HEK293T (cell line): Measurements from ENCODE around the gene KRTAP5-4.

ENCODE experiments used
- ELF4 ChIP-seq: fragments of 450-650 bp; IDR thresholded peaks from 2 replicates; pipeline ENCODE4 v1.6.1; 2017; ENCODE audit warnings: antibody characterized with exemption
- FOXA1 ChIP-seq: fragments of 450-650 bp; IDR thresholded peaks from 2 replicates; pipeline ENCODE4 v1.6.1; 2016; ENCODE audit warnings: mild to moderate bottlenecking
- FOXK2 ChIP-seq: fragments of 450-650 bp; IDR thresholded peaks from 2 replicates; pipeline ENCODE4 v1.6.1; 2016; ENCODE audit warnings: mild to moderate bottlenecking
- FOXM1 ChIP-seq: fragments of 450-650 bp; IDR thresholded peaks from 2 replicates; pipeline ENCODE4 v1.6.1; 2017; ENCODE audit warnings: mild to moderate bottlenecking, borderline replicate concordance
- HDGF ChIP-seq: fragments of 450-650 bp; IDR thresholded peaks from 2 replicates; pipeline ENCODE4 v1.6.1; 2017; ENCODE audit warnings: antibody characterized with exemption, borderline replicate concordance
- L3MBTL2 ChIP-seq: fragments of 450-650 bp; conservative IDR thresholded peaks from 2 replicates; pipeline ENCODE4 v1.6.1; 2016; ENCODE audit warnings: mild to moderate bottlenecking
- SP1 ChIP-seq: fragments of 450-650 bp; IDR thresholded peaks from 2 replicates; pipeline ENCODE4 v1.6.1; 2017
- SUZ12 ChIP-seq: fragments of 450-650 bp; IDR thresholded peaks from 2 replicates; pipeline ENCODE4 v1.6.1; 2016; ENCODE audit warnings: mild to moderate bottlenecking
- TARDBP ChIP-seq: fragments of 450-650 bp; IDR thresholded peaks from 2 replicates; pipeline ENCODE4 v1.6.1; 2016
- TF ChIP-seq, protein P1 (sequence below): fragments of 450-650 bp; IDR thresholded peaks from 2 replicates; pipeline ENCODE4 v1.6.1; 2016

DNA sequence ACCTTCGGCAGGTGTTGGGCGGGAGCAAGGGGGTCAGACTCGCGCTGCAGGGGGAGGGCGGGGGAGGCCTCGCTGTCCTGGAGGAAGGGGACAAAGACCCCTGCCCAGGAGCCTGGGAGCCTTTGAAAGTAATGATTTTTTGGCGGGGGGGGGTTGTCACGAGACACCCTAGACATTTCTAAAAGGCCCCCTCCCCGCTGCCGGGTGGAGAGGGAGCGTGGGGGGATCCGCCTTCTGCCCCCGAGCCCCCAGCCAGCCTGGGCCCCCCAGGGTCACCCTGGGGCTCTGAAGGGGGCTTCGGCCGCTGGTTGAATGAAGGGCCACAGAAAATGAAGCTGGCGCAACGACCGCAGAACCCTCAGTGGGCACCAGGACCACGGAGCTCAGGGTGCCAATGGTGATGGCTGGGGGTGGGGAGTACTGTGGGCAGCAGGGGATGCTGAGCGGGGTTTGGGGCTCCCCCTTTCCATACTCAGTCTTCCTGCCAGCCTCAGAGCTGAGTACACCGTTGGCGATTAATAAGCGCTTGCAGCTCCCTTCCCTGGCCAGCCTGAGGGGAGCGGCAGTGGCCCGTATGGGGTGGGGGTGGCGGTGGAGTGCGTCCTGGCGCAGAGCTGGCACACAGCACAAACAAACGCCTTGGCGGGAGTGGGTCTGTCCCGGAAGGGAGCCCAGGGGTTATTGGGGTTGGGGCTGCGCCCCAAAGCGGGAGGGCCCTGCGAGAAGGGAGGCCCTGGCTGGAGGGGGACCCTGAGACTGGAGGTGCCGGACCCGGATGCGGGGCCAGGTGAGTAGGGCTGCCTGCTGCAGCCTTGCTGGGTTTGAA, 48.6 kb downstream of the KRTAP5-4 start:
- TF ChIP-seq TARDBP (no peak), SP1 (no peak), ELF4 (no peak), FOXA1 (no peak), SUZ12 (no peak), L3MBTL2 (no peak), FOXM1 (no peak), HDGF (no peak), FOXK2 (no peak)
- TF ChIP-seq, protein P1, sequence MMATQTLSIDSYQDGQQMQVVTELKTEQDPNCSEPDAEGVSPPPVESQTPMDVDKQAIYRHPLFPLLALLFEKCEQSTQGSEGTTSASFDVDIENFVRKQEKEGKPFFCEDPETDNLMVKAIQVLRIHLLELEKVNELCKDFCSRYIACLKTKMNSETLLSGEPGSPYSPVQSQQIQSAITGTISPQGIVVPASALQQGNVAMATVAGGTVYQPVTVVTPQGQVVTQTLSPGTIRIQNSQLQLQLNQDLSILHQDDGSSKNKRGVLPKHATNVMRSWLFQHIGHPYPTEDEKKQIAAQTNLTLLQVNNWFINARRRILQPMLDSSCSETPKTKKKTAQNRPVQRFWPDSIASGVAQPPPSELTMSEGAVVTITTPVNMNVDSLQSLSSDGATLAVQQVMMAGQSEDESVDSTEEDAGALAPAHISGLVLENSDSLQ, result no peak
